Fibroblast of skin of back (primary cell): ENCODE results near the gene GABRD.
A peak's percentile ranks its signal among the peaks of the same experiment; 100 is the strongest.

ENCODE experiments used
- DNase-seq: peaks from one replicate; pipeline ENCODE4 v3.0.0-alpha.2; 2013

GABRD gene

GRCh38 chr1:2018217-2019171 lies 651 bp upstream of the GABRD start:
- no peak for DNase-seq

GRCh38 chr1:2019571-2020309 lies 595 bp downstream of the GABRD start:
- peak; percentile 6 for DNase-seq

GRCh38 chr1:2020310-2020655 lies 1.1 kb downstream of the GABRD start:
- DNase-seq = no peak

GRCh38 chr1:2021550-2021949 lies 2.4 kb downstream of the GABRD start:
- DNase-seq = no peak

GRCh38 chr1:2022063-2022770 lies 3.1 kb downstream of the GABRD start:
- no peak for DNase-seq

GRCh38 chr1:2023187-2023586 lies 4.0 kb downstream of the GABRD start:
- no peak for DNase-seq

GRCh38 chr1:2024451-2024850 lies 5.3 kb downstream of the GABRD start:
- no peak for DNase-seq

- DNase-seq = no peak
These were observed 5.7 kb downstream of the GABRD start for GRCh38 chr1:2024887-2025286.

GRCh38 chr1:2025491-2025981 lies 6.4 kb downstream of the GABRD start:
- DNase-seq = no peak

- no peak for DNase-seq
These were observed 8.9 kb downstream of the GABRD start for GRCh38 chr1:2027961-2028583.

- no peak for DNase-seq
These were observed 9.9 kb downstream of the GABRD start for GRCh38 chr1:2028870-2029560.

- DNase-seq = no peak
These were observed 10.4 kb downstream of the GABRD start for GRCh38 chr1:2029561-2029960.

GRCh38 chr1:2030076-2030871 lies 11.1 kb downstream of the GABRD start:
- no peak for DNase-seq

GRCh38 chr1:2031546-2032540 lies 12.7 kb downstream of the GABRD start:
- DNase-seq = no peak

- DNase-seq = no peak
These were observed 13.6 kb downstream of the GABRD start for GRCh38 chr1:2032737-2033136.

- DNase-seq = no peak
These were observed 14.0 kb downstream of the GABRD start for GRCh38 chr1:2033165-2033564.

GRCh38 chr1:2036287-2036686 lies 17.1 kb downstream of the GABRD start:
- no peak for DNase-seq

GRCh38 chr1:2037314-2037979 lies 18.3 kb downstream of the GABRD start:
- DNase-seq = no peak

GRCh38 chr1:2038229-2038628 lies 19.1 kb downstream of the GABRD start:
- DNase-seq = no peak
